HepG2 (cell line): ENCODE measurements around the gene DNAJC30. TPM values are rescaled to one million over a fixed set of nuclear protein-coding genes. Genes with fewer than 3 reads are reported as not detected.

ENCODE experiments used
- AGO1 ChIP-seq: fragments of 200-400 bp; formaldehyde crosslinking; IDR thresholded peaks from 2 replicates; pipeline ENCODE4 v1.6.1; 2017; ENCODE audit warnings: mild to moderate bottlenecking, low read depth, low read length, moderate library complexity; ENCODE audit not compliant: poor library complexity, severe bottlenecking
- AKAP8 ChIP-seq: sonication (generic); formaldehyde crosslinking; IDR thresholded peaks from 2 replicates; pipeline ENCODE4 v1.5.1; 2020; ENCODE audit warnings: mild to moderate bottlenecking, missing genetic modification reagents
- FOXK2 ChIP-seq: fragments of 450-650 bp; IDR thresholded peaks from 2 replicates; pipeline ENCODE4 v1.6.1; 2016
- ISX ChIP-seq: sonication (generic); formaldehyde crosslinking; conservative IDR thresholded peaks from 2 replicates; pipeline ENCODE4 v1.5.0; 2020; ENCODE audit warnings: missing genetic modification reagents
- KDM6A ChIP-seq: IDR thresholded peaks from 2 replicates; pipeline ENCODE4 v1.6.1; 2016; ENCODE audit warnings: low read depth
- KMT2B ChIP-seq: IDR thresholded peaks from 2 replicates; pipeline ENCODE4 v1.6.1; 2016; ENCODE audit warnings: missing genetic modification reagents, missing compliant biosample characterization
- MYC ChIP-seq: sonication (generic); formaldehyde crosslinking; IDR thresholded peaks from 2 replicates; pipeline ENCODE4 v1.9.0; 2021; ENCODE audit warnings: missing genetic modification reagents, borderline replicate concordance
- NR2F1 ChIP-seq, 2 experiments: fragments of 450-650 bp in 1 of 2; formaldehyde crosslinking in 1 of 2; IDR thresholded peaks; 2 replicates each; pipeline versions ENCODE4 v1.5.0 to v1.6.1; 2016 to 2020; ENCODE audit warnings: mild to moderate bottlenecking in 1 of 2, missing compliant biosample characterization in 1 of 2, missing genetic modification reagents in 1 of 2, moderate library complexity in 1 of 2
- SMAD3 ChIP-seq: sonication (generic); formaldehyde crosslinking; IDR thresholded peaks from 2 replicates; pipeline ENCODE4 v1.4.0; 2020; ENCODE audit warnings: missing genetic modification reagents
- SMARCC2 ChIP-seq: fragments of 450-650 bp; IDR thresholded peaks from 2 replicates; pipeline ENCODE4 v1.6.1; 2017; ENCODE audit warnings: antibody characterized with exemption, mild to moderate bottlenecking
- ZNF207 ChIP-seq: fragments of 450-650 bp; IDR thresholded peaks from 2 replicates; pipeline ENCODE4 v1.6.1; 2016; ENCODE audit warnings: antibody characterized with exemption, borderline replicate concordance
- ZNF350 ChIP-seq: sonication (generic); formaldehyde crosslinking; IDR thresholded peaks from 2 replicates; pipeline ENCODE4 v1.4.0; 2020; ENCODE audit warnings: mild to moderate bottlenecking, low read depth, missing genetic modification reagents, borderline replicate concordance
- ZNF615 ChIP-seq: sonication (generic); formaldehyde crosslinking; IDR thresholded peaks from 2 replicates; pipeline ENCODE4 v1.5.0; 2020; ENCODE audit warnings: mild to moderate bottlenecking, missing genetic modification reagents, borderline replicate concordance
- ZNF746 ChIP-seq: sonication (generic); formaldehyde crosslinking; IDR thresholded peaks from 2 replicates; pipeline ENCODE4 v1.8.0; 2022; ENCODE audit warnings: mild to moderate bottlenecking, missing genetic modification reagents
- polyA plus RNA-seq, 8 experiments: library from polyadenylated mRNA; depleted of rRNA in 3 of 8; stranded (reverse) in 7 of 8; unstranded in 1 of 8; fragments of >200 nt; fragmentation: Illumina TruSeq in 4 of 8; extraction: Trizol in 4 of 8; gene quantifications; 2 replicates each; pipeline versions ENCODE4 v1.2.1 to v1.2.3, GENCODE V29; 2011 to 2016; ENCODE audit warnings: low read depth in 4 of 8, missing spikeins in 1 of 8, mixed read lengths in 1 of 8; ENCODE audit not compliant: insufficient read depth in 1 of 8
- total RNA-seq, 5 experiments: library from RNA; depleted of rRNA; stranded (reverse); fragments of >200 nt; fragmentation: Illumina TruSeq; extraction: Trizol; gene quantifications; 2 replicates each; pipeline ENCODE4 v1.2.3, GENCODE V29; 2016; ENCODE audit warnings: low read depth in 1 of 5
- TF ChIP-seq, protein P1 (sequence below): sonication (generic); formaldehyde crosslinking; IDR thresholded peaks from 2 replicates; pipeline ENCODE4 v1.4.0; 2020; ENCODE audit warnings: missing genetic modification reagents, borderline replicate concordance
- TF ChIP-seq, protein P2 (sequence below): sonication (generic); formaldehyde crosslinking; IDR thresholded peaks from 2 replicates; pipeline ENCODE4 v1.8.0; 2023; ENCODE audit warnings: mild to moderate bottlenecking, missing genetic modification reagents
- TF ChIP-seq, protein P3 (sequence below), 2 experiments: sonication (generic) in 1 of 2; formaldehyde crosslinking in 1 of 2; IDR thresholded peaks; 2 replicates each; pipeline versions ENCODE4 v1.4.0 to v1.6.1; 2018 to 2020; ENCODE audit warnings: missing genetic modification reagents in 2 of 2, borderline replicate concordance in 1 of 2, low read depth in 1 of 2, mild to moderate bottlenecking in 1 of 2, missing biosample characterization in 1 of 2
- TF ChIP-seq, protein P4 (sequence below): sonication (generic); formaldehyde crosslinking; conservative IDR thresholded peaks from 2 replicates; pipeline ENCODE4 v1.8.1; 2023; ENCODE audit warnings: missing genetic modification reagents

DNAJC30 gene
- total and polyA plus RNA-seq, 2 of the 13 experiments (the other 11 are each of a cell fraction or from before 2014, with no cell fraction given) = 3.3 to 3.8 TPM

DNA sequence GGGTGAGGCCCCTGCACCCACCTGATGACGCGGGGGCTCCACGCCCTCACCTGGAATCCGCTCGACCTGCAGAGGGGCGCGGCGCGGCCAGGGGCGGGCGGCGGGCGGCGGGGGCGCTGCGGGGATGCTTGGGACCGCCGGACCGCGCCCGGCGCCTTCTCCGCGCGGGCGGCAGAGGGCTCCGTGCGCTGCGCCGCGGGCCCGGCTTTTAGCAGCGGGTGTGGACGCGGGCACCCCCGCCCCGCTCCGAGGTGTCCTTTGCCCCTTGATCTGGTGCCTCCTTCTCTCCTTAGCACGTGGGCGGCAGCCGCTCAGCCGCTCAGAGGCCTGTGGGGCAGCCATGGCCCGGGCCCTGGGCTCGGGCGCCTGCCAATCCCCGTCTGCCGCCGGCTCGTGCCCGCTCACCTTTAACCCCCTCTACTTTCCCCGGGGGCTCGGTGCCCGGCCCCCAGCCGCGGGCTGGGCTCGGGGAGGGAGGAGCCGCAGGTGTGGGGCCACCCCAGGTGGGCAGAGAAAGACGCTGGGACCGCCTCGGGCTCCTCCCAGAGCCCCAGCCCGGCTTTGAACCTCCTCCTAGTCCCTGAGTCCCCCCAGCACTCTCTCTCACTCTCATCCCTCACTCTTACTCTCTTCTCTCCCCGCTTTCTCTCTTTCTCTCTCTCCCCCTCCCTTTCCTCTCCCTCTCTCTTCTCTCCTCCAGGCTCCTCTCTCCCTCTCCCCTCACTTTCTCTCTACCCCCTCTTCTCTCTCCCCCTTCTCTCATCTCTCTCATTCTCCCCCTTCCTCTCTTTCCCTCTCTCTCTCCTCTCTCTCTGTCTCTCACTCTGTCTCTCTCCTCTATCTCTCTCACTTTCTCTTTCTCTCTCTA is 35.3 kb downstream of the DNAJC30 start (continued):
- TF ChIP-seq, protein P1, sequence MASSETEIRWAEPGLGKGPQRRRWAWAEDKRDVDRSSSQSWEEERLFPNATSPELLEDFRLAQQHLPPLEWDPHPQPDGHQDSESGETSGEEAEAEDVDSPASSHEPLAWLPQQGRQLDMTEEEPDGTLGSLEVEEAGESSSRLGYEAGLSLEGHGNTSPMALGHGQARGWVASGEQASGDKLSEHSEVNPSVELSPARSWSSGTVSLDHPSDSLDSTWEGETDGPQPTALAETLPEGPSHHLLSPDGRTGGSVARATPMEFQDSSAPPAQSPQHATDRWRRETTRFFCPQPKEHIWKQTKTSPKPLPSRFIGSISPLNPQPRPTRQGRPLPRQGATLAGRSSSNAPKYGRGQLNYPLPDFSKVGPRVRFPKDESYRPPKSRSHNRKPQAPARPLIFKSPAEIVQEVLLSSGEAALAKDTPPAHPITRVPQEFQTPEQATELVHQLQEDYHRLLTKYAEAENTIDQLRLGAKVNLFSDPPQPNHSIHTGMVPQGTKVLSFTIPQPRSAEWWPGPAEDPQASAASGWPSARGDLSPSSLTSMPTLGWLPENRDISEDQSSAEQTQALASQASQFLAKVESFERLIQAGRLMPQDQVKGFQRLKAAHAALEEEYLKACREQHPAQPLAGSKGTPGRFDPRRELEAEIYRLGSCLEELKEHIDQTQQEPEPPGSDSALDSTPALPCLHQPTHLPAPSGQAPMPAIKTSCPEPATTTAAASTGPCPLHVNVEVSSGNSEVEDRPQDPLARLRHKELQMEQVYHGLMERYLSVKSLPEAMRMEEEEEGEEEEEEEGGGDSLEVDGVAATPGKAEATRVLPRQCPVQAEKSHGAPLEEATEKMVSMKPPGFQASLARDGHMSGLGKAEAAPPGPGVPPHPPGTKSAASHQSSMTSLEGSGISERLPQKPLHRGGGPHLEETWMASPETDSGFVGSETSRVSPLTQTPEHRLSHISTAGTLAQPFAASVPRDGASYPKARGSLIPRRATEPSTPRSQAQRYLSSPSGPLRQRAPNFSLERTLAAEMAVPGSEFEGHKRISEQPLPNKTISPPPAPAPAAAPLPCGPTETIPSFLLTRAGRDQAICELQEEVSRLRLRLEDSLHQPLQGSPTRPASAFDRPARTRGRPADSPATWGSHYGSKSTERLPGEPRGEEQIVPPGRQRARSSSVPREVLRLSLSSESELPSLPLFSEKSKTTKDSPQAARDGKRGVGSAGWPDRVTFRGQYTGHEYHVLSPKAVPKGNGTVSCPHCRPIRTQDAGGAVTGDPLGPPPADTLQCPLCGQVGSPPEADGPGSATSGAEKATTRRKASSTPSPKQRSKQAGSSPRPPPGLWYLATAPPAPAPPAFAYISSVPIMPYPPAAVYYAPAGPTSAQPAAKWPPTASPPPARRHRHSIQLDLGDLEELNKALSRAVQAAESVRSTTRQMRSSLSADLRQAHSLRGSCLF (CRISPR knock-in tag) = no peak
- TF ChIP-seq FOXK2 (no peak), ISX (CRISPR knock-in tag) (no peak), KMT2B (CRISPR knock-in tag) (no peak), ZNF350 (no peak), ZNF207 (no peak), MYC (CRISPR knock-in tag) (peak; percentile 95), AGO1 (no peak), SMAD3 (CRISPR knock-in tag) (peak; percentile 49; the same call in 1 of the 2 replicates), ZNF746 (CRISPR knock-in tag) (peak; percentile 76; the same call in 1 of the 2 replicates), NR2F1 (CRISPR knock-in tag; IDR thresholded peaks at IDR 0.05) (peak; percentile 70 to 77; a peak in 3 of 4 replicates), ZNF615 (CRISPR knock-in tag) (no peak), SMARCC2 (no peak), KDM6A (CRISPR knock-in tag) (no peak), AKAP8 (CRISPR knock-in tag) (no peak)
- TF ChIP-seq, protein P2, sequence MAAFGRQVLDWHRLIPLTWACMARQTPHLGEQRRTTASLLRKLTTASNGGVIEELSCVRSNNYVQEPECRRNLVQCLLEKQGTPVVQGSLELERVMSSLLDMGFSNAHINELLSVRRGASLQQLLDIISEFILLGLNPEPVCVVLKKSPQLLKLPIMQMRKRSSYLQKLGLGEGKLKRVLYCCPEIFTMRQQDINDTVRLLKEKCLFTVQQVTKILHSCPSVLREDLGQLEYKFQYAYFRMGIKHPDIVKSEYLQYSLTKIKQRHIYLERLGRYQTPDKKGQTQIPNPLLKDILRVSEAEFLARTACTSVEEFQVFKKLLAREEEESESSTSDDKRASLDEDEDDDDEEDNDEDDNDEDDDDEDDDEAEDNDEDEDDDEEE (CRISPR knock-in tag) = no peak
- TF ChIP-seq, protein P3, sequence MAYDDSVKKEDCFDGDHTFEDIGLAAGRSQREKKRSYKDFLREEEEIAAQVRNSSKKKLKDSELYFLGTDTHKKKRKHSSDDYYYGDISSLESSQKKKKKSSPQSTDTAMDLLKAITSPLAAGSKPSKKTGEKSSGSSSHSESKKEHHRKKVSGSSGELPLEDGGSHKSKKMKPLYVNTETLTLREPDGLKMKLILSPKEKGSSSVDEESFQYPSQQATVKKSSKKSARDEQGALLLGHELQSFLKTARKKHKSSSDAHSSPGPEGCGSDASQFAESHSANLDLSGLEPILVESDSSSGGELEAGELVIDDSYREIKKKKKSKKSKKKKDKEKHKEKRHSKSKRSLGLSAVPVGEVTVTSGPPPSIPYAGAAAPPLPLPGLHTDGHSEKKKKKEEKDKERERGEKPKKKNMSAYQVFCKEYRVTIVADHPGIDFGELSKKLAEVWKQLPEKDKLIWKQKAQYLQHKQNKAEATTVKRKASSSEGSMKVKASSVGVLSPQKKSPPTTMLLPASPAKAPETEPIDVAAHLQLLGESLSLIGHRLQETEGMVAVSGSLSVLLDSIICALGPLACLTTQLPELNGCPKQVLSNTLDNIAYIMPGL (CRISPR knock-in tag; IDR thresholded peaks at IDR 0.05; ENCODE audit: borderline replicate concordance in 1 of 2, low read depth in 1 of 2) = peak; percentile 48 to 62; a peak in 2 of 4 replicates
- TF ChIP-seq, protein P4, sequence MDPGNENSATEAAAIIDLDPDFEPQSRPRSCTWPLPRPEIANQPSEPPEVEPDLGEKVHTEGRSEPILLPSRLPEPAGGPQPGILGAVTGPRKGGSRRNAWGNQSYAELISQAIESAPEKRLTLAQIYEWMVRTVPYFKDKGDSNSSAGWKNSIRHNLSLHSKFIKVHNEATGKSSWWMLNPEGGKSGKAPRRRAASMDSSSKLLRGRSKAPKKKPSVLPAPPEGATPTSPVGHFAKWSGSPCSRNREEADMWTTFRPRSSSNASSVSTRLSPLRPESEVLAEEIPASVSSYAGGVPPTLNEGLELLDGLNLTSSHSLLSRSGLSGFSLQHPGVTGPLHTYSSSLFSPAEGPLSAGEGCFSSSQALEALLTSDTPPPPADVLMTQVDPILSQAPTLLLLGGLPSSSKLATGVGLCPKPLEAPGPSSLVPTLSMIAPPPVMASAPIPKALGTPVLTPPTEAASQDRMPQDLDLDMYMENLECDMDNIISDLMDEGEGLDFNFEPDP (CRISPR knock-in tag) = no peak
